CMK (cell line): ENCODE results near the gene RPS24.
"Not testable (repeated sequence)": the region's sequence is repeated elsewhere in the genome, so short reads cannot be mapped to it uniquely, and the experiment has no call there.

Experiments used
- DNase-seq: peaks from one replicate; pipeline ENCODE4 v3.0.0-alpha.2; 2010; ENCODE audit warnings: low read depth

Gene RPS24

DNA sequence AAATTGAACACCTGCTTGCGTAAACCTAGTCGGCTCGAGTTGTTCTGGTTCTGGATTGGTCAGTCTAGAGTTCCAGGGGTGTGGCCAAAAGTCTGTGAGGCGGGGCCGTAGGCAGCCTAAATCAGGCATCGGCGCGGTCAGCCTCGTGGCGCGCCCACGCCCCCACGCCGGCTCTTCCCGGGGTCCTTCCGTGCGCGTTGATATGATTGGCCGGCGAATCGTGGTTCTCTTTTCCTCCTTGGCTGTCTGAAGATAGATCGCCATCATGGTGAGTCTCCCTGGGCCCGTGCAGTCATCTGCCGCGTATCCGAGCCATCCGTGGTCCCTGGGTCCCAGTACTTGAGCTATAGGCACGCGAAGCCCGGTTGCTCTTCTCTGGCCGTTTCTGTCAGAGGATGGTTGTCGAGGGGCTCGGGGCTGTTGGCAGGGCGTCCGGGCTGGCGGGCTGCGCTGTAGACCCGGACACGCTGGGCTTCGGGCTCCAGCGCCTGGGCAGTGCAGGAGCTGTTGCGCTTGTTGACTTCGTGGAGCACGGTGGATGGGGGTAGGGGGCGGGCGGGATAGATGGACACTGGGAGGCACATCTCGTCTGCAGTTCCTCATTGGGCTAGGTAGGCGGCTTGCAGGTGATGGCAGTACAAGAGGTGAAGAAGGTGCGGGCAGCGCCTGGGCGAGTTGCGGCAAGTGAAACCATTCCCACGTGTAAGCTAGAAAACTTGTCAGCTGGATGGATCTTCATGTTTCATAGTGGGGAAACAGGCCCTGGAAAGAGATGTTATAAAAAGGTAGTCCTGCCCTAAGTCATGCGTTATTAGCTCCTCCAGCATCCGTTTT, at the start of gene RPS24:
Gene RPS24, plus strand, starts transcription at position 227 of the 834 bp plus-strand sequence. Its CDS starts 39 bp downstream, at position 266.
- peak; percentile 91 for DNase-seq

DNA sequence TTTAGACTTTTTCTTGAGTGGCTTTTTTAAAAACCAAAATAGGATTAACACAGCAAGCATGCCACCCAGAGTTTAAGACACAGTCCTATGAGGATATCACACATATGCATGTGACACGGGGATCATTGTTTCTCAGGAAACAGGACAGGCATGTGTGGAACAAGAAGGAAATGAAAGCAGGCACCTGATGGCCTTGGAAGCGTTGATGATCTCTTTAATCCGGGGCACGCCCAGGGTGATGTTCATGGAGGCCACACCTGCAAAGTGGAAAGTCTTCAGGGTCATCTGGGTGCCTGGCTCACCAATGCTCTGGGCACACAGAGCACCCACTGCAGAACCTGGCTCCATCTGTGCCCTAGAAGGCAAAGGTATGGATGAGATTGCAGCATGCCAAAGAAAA, 48.7 kb upstream of the RPS24 start:
- no peak for DNase-seq

DNA sequence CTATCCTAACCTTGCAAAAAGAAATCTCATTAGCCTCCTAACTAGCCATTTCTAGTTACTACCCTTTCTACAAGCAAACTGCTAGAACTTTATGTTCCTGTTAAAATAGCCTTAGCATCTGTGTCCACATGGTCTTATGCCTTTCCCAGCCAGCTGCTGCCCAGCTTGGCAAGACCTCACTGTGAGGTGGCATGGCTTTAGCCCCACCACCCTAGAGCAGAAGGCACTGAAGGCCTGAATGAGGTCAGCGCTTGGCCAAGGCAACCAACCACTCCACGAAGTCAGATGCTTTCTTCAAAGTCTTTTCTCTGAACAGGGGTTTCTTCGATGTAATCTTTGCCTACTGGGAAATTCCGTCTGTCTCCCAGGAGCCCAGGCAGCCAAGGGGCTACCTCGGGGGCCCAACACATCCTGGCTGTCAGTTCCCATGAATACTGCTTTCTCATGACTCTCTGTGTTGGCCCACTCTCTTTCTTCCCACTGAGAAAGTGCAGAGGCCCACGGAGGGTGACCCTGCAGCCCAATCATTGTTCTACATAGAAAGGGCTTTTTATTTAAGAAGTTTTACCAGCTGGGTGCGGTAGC, 45.9 kb upstream of the RPS24 start:
- DNase-seq, result no peak

DNA sequence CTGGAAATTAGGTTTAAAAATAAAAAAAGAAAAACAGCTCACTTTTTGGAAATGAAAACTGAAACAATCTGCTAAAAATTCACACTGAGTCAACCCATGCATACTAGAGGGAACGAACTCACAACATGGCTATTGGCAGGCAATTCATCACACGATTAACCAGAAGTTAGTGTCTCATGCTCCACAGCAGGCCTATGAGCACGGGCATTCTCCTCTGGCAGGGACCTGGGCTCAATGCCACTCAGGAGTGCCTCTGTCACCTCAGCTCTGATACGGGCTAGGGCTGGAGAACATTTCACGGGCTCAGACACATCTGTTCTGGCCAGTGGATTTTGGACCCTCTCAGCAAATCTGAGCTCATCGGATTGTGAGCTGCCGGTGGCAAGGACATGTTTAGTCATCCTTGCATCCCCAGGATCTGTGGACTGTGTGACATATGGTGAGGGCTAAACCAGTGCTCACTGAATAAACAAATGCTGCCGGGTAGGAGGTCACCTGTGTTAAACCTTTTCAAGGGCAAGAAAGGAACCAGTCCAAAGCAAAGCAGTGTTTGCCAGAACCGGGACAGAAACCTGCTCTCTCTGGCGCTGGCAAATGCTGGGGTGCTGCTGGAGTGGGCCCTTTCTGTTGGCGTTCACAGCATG, 44.5 kb upstream of the RPS24 start:
- no peak for DNase-seq

DNA sequence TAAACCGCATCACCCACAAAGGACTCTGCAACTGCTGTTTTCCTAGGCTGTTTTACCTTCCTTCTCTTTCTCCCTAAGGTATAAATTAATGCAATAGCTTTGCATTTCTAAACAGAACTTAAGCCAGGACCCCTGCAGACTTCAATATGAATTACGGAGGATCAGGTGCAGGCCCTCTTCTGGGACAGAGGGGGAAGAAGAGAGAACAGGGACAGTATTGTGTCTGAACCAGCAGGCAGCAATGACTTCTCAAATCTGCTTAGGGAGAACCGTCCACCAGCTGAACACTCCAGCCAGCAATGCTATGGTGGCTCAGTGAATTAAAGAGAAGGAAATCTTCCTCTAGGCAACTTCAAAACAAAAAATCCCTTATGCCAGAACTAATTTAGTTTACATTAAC, 40.0 kb upstream of the RPS24 start:
- DNase-seq, result no peak

DNA sequence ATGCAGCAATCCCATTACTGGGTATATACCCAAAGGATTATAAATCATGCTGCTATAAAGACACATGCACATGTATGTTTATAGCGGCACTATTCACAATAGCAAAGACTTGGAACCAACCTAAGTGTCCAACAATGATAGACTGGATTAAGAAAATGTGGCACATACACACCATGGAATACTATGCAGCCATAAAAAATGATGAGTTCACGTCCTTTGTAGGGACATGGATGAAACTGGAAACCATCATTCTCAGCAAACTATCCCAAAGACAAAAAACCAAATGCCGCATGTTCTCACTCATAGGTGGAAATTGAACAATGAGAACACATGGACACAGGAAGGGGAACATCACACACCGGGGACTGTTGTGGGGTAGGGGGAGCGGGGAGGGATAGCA, 34.9 kb upstream of the RPS24 start:
- not testable (repeated sequence) for DNase-seq

DNA sequence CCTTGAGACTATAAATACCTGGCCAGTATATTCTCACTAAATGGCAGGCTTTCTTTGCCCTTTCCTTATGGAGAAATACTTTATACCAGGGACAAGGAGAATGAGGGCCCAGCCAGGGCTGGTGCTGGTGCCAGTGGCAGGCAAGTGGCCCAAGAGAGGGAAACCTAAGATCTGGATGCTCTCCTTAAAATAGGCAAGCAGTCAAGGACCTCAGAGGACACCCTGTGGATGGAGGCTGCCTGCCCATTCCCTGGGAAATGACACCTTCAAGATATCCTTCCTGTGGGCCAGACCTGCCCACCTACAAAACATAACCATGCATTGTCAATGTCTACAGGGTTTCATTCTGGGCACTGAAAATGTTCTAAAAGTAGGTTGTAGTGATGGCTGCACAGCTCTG, 33.5 kb upstream of the RPS24 start:
- DNase-seq, result no peak

DNA sequence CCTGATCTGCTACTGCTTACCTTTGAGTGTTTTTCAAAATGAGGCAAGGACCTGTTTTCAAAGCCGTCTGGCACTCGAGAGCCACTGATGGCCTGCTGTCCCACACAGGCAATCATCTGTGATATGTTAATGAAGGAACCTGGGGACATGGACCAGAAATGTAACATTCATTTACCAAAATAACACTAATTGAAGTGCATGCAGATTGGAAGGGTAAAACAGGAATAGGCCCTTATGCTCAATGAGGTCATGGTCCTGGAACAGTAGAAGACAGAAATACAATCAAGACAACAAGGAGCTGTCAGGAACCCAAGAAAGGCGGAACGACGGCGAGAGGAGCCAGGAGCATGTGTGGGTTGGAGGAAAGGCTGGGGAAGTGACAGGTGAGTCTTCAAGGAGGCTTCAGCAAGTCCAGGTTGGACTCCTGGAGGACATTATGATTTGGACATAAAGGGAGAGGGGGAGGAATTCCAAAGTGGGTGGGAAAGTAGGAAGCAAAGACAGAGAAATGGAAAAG, 32.6 kb upstream of the RPS24 start:
- no peak for DNase-seq

DNA sequence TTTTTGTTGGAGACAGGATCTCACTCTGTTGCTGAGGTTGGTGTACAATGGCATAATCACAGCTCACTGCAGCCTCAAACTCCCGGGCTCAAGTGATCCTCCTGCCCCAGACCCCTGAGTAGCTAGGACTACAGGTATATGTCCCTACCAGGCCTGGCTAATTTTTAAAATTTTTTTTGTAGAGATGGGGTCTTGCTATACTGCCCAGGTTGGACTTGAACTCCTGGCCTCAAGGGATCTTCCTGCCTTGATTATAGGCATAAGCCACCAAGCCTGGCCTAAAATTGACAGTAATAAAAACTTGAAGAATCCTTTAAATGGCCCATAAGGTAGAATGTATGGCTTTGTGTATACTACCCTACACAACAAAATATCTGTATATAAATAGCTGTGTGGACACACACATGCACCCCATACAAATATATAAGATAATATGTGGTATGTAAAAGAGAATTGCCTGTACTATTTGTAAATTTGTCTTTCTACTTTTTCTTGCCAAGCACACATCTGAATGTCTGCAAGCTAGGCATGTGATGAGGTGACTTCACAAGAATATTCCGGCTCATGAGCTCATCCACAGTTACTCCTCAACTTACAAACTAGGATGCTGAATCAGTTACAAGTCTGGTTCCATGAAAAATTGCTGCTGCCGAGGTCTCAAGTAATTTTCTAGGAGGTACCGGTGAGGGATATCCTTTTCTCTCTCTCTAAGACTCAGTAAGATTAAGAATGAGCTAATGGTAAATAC, 30.9 kb upstream of the RPS24 start:
- DNase-seq, result no peak

DNA sequence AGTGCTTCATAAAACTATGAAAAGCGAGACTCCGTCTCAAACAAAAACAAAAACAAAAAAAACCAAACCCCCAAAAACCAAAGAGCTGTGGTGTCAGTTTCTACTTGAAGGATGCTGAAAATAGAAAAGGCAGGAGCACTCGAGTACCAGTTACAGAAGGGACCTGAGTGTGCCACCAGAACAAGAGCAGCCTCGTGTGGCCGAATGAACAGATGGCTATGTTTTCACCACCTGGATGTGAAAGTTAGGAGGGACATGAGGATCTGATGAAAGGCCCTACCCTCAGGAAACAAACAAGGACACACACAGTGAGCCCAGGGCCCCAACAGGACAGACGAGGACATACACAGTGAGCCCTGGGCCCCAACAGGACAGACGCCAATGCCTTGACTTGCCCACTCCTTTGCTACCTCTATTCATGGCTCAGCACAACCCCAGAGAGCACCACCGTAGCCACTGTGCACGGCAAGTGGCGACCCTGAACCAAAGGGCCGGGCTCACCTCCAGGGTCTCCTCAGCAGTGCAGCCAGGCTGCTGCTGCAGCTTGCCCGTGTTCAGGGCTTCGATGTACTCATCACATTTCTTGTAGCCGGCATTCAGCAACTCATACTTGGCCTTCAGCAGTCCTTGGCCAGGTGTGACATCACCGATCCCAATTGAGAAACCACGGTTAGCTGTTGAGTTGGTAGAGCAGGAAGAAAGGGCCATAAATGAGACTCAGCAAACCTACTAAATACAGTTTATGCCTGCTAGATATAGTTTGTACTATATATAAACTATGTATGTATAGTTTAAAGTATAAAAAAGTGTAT, 29.2 kb upstream of the RPS24 start:
- no peak for DNase-seq

DNA sequence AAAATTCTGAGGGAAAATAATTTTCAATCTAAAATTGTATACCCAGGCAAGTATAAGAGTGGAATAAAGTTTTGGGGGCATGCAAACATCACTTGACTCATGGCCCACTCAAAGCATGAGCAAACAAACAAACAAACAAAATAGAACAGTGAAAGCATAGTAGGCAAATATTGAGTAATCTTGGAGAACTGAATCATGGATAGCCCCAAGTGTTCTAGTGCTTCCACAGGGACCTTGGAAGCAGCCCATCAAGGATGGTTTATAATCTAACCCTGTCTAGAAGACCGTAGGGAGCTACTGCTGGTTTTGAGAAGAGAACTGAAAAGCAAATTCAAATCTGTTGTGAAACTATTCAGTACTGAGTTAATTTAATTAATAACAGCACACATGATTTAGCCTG, 26.5 kb upstream of the RPS24 start:
- DNase-seq, result no peak

DNA sequence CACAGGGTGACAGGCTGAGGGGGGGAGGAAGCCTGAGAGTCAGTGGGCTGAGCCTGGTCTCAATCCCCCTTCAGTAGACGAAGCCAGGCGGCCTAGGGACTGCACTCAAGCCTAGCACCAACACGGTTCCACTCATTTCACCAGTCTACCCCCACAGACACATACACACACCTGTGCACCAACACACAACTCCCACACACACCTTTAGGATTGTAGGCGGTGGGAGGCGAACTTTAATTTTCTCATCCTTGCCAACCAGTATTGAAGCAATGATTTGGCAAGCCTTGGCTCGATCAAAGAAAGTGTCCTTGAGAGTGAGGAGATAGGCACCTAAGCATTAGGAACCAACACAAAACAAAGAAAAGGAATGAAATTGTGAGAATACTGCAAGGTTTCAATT, 24.0 kb upstream of the RPS24 start:
- no peak for DNase-seq

DNA sequence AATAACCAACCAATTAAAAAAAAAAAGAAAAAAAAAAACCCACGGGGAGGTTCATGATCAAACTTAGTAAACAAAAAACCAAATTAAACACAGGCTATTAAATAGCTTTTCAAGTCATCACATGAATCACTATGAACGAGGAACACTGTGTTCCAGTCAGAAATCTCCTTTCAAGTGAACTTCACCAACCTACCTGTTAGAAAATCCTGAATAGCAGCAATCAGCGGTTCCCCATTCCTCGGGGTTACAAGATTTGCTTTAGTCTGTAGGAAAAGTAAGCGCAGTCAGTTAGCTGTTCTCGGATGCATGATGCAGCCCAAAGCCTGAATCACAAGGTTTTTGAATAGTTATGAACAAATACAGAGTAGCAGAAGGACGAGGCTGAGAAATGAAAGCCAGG, 23.4 kb upstream of the RPS24 start:
- DNase-seq, result no peak

DNA sequence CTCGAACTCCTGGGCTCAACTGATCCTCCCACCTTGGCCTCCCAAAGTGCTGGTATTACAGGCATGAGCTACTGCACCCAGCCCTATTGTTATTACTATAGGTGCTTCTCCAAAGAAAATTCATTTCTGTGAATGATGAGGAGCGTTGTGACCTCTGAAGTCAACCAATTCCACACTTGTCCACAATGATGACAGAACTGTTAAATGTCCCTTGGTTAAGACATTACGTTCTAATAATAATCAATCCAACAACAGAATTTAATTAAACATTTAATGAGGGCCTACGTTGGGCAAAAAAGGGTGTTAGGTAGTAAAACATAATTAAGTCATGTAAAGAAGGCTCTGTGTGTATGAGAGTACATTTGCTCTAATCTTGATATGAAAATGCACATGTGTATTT, 22.6 kb upstream of the RPS24 start:
- no peak for DNase-seq

DNA sequence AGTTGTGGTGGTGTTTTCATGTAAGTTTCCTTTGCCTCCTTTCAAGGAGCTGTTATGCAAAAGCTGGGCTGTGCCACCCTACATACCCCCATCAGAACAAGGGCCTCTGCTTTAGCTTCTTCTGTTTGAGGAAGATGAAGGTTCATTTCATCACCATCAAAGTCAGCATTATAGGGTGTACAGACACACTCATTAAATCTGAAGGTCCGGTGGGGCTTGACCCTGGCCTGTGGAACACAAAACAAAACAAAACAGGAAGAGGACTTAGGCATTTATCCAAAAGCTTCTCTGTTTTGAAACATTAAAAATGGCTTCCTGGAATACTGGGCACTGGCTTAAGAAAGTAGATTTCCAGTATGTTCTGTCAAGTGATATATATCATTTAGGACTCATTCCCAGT, 20.1 kb upstream of the RPS24 start:
- no peak for DNase-seq

DNA sequence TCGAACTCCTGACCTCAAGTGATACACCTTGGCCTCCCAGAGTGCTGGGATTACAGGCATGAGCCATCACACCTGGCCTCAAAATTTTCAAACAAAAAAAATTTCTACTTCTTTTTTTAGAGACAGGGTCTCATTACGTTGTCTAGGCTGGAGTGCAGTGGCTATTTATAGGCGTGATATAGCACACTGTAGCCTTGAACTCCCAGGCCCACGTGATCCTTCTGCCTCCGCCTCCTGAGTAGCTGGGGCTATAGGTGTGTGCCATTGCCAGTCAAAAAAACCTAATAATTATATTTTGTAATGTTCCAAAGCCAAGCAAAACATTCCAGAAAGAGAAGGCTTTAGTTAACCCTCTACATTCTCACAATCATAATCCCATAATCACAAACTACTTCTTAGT, 18.1 kb upstream of the RPS24 start:
- DNase-seq, result no peak

DNA sequence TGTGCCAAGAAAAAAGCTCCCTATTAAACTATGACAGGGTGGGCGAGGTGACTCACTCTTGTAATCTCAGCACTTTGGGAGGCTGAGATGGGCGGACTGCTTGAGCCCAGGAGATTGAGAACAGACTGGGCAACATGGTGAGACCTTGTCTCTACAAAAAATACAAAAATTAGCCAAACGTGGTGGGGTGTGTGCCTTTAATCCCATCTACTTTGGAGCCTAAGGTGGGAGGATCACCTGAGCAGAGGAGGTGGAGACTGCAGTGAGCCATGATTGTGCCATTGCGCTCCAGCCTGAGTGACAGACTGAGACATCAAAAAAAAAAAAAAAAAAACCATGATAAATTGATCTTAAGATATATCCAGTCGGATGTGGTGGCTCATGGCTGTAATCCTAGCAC, 15.8 kb upstream of the RPS24 start:
- no peak for DNase-seq

DNA sequence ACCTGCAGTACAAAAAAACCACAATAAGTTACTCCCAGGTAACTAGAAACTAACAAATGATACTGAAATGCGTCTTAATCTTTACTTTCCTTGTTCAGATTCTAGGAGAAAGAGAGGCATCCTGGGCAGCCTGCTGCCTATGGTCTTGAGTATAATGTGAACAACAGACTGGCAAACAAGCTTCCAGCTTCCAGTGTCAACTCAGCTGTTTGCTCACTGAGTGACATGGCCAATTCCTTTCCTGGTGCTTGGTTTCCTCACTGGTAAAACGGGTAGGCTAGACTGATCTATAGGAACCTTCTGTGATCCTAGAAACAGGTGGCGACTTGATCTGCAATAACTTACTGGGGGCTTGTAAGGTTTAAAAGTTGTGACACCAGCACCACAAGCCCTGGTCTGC, 14.4 kb upstream of the RPS24 start:
- no peak for DNase-seq

DNA sequence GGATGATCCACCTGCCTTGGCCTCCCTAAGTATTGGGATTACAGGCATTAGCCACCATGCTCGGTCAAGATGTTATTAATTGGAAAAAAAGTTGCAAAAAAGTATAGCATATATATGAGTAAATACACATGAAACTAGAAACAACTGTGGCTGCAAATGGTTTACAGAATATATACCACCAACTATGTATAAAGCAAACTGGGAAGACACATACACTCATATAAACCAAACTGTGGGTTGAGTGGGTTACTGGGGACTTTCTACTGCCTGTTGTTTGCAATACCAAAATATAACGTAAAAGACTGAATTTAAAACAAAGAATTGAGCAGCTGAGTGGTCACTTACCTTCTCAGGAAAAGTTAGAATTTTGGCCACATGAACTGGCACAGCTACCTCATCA, 12.5 kb upstream of the RPS24 start:
- DNase-seq, result no peak

DNA sequence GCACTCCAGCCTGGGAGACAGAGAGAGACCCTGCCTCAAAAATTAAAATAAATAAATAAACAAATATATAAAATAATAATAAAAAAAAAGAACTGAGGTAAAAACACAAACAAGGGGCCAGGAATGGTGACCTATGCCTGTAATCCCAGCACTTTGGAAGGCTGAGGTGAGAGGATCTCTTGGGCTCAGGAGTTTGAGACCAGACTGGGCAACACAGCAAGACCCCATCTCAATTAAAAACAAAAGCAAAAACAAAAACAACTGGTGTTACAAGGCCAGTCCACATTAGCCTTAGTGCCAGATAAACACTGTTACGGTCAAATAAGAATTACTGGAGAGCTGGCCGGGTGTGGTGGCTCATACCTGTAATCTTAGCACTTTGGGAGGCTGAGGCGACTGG, 9.9 kb upstream of the RPS24 start:
- DNase-seq, result no peak

DNA sequence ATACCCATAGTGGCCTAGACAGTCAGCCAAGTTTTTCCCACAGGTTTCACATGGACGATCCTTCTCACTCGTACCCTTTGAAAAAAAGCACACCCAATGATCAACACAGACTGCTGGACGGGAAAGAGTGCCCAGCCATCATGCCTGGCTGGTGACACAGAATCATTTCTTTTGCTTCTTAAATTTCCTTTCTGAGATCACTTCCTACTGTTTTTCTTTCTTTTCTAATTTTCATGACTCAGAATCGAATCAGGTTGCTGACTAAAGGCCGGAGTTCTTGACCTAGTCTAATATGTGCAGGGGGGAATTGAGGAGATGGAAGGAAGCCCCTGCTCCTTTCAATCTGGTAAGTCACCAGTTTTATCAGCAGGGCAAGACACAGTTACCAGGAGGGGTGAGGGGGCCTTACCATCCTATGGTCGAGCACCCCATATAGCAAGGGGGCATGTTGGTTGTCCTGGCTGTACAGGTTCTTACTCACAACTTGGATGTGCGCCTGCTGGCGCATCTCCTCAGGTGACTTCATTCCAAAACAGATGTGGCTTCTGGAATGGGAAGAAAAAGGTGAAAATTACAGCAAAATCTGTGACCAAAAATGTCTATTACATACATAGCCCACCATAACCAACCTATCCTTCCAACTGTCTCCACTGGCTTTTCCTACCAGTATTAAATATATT, 7.8 kb upstream of the RPS24 start:
- no peak for DNase-seq
